Endothelial cell of umbilical vein (primary cell): ENCODE results near the gene CFAP77. TPM values are rescaled to one million over a fixed set of nuclear protein-coding genes. Genes with fewer than 3 reads are reported as not detected.

Experiments used
- BruUV-seq: library from RNA; stranded (reverse); fragments of 400-500 nt; replicated peaks from 2 replicates; lab custom pipeline; 2021; lab: Mats Ljungman, UMichigan
- CTCF ChIA-PET: fragments of 300-600, 350-600 bp; sonication (Branson Sonifier 250); formaldehyde crosslinking; loops from one replicate; lab custom pipeline; 2021; ENCODE audit warnings: antibody characterized with exemption, inconsistent platforms; lab: Charles Lee
- POLR2A ChIA-PET: fragments of 300-600, 350-600 bp; sonication (Branson Sonifier 250); formaldehyde crosslinking; loops from one replicate; lab custom pipeline; 2021; ENCODE audit warnings: antibody characterized with exemption, inconsistent platforms; lab: Charles Lee
- DNase-seq: peaks from one replicate; pipeline ENCODE4 v3.0.0-alpha.2; 2011; ENCODE audit warnings: low read depth, low spot score
- FAIRE-seq: peaks from 2 replicates; lab custom pipeline; 2011; peaks lifted over from hg19 to GRCh38; lab: Jason Lieb, UNC
- H2AFZ ChIP-seq: 2 replicates; pipeline ENCODE4 v1.6.0; 2012; ENCODE audit warnings: low read depth, low read length, control low read depth, inconsistent platforms
- H3K27ac ChIP-seq: 2 replicates; pipeline ENCODE4 v1.5.1; 2011; ENCODE audit warnings: low read depth, mild to moderate bottlenecking, control low read depth, low read length, moderate library complexity; ENCODE audit not compliant: insufficient read depth
- H3K27me3 ChIP-seq, 2 experiments: 2 replicates each; pipeline versions ENCODE4 v1.6.0 to v1.6.1; 2011; ENCODE audit warnings: low read length in 2 of 2, mixed read lengths in 1 of 2; ENCODE audit not compliant: control insufficient read depth in 2 of 2, insufficient read depth in 2 of 2
- H3K36me3 ChIP-seq, 2 experiments: 2 replicates in 1 of 2; 3 replicates in 1 of 2; pipeline ENCODE4 v1.5.1; 2011; ENCODE audit warnings: low read length in 2 of 2, mild to moderate bottlenecking in 1 of 2, moderate library complexity in 1 of 2; ENCODE audit not compliant: control insufficient read depth in 2 of 2, insufficient read depth in 2 of 2; ENCODE audit errors: extremely low read depth in 1 of 2
- H3K4me1 ChIP-seq: 3 replicates; pipeline ENCODE4 v1.5.1; 2011; ENCODE audit warnings: mild to moderate bottlenecking, low read length; ENCODE audit not compliant: control insufficient read depth, insufficient read depth; ENCODE audit errors: extremely low read depth
- H3K4me2 ChIP-seq: 2 replicates; pipeline ENCODE4 v1.6.1; 2011; ENCODE audit warnings: low read length, control low read depth, mixed read lengths; ENCODE audit not compliant: insufficient read depth
- H3K4me3 ChIP-seq, 3 experiments: fragments of 200-600 bp in 1 of 3; sonication (generic), shearing (Covaris generic) in 1 of 3; replicated peaks in 1 of 3; 2 replicates each; pipeline ENCODE4 v1.5.1; 2011 to 2016; ENCODE audit warnings: control low read depth in 3 of 3, low read length in 3 of 3, mild to moderate bottlenecking in 2 of 3, inconsistent platforms in 1 of 3, low read depth in 1 of 3, moderate library complexity in 1 of 3; ENCODE audit not compliant: insufficient read depth in 1 of 3
- H3K79me2 ChIP-seq: 2 replicates; pipeline ENCODE4 v1.6.0; 2012; ENCODE audit warnings: low read length, inconsistent platforms; ENCODE audit not compliant: control insufficient read depth, insufficient read depth
- H3K9ac ChIP-seq: replicated peaks from 2 replicates; pipeline ENCODE3; 2011; ENCODE audit warnings: low read length, control low read depth; ENCODE audit not compliant: insufficient read depth; ENCODE audit errors: extremely low read depth
- H3K9me1 ChIP-seq: replicated peaks from 3 replicates; pipeline ENCODE4 v1.6.0; 2011; ENCODE audit warnings: mild to moderate bottlenecking, low read length; ENCODE audit not compliant: control insufficient read depth, insufficient read depth; ENCODE audit errors: extremely low read depth
- H3K9me3 ChIP-seq: replicated peaks from 2 replicates; pipeline ENCODE4 v1.5.1; 2012; ENCODE audit warnings: low read length, inconsistent platforms; ENCODE audit not compliant: control insufficient read depth, insufficient read depth
- H4K20me1 ChIP-seq: replicated peaks from 2 replicates; pipeline ENCODE3; 2011; ENCODE audit warnings: mild to moderate bottlenecking, low read length; ENCODE audit not compliant: control insufficient read depth, insufficient read depth; ENCODE audit errors: extremely low read depth
- CTCF ChIP-seq, 2 donors: IDR thresholded peaks; 1 replicate in 1 of 2; 2 replicates in 1 of 2; pipeline ENCODE4 v1.5.1; 2011; ENCODE audit warnings: low read length in 2 of 2, mild to moderate bottlenecking in 2 of 2, moderate library complexity in 2 of 2, control low read depth in 1 of 2, inconsistent platforms in 1 of 2, low read depth in 1 of 2; ENCODE audit not compliant: insufficient read depth in 1 of 2; ENCODE audit errors: extremely low read depth in 1 of 2
- EZH2 ChIP-seq: IDR thresholded peaks from 2 replicates; pipeline ENCODE4 v1.6.1; 2012; ENCODE audit warnings: borderline replicate concordance, low read depth, mild to moderate bottlenecking, moderate library complexity, low read length, inconsistent platforms; ENCODE audit not compliant: severe bottlenecking
- FOS ChIP-seq: IDR thresholded peaks from 2 replicates; pipeline ENCODE4 v1.6.1; 2011; ENCODE audit warnings: mild to moderate bottlenecking, low read length, moderate library complexity, borderline replicate concordance; ENCODE audit not compliant: insufficient read depth
- GATA2 ChIP-seq: IDR thresholded peaks from 2 replicates; pipeline ENCODE4 v1.7.0; 2011; ENCODE audit warnings: low read depth, mild to moderate bottlenecking, moderate library complexity, mixed read lengths, low read length; ENCODE audit not compliant: insufficient read length, insufficient read depth
- JUN ChIP-seq: IDR thresholded peaks from 2 replicates; pipeline ENCODE4 v1.6.1; 2011; ENCODE audit warnings: borderline replicate concordance, low read depth; ENCODE audit not compliant: insufficient read length, insufficient read depth
- MAX ChIP-seq: IDR thresholded peaks from 2 replicates; pipeline ENCODE4 v1.6.1; 2011; ENCODE audit not compliant: insufficient read depth, insufficient read length
- MYC ChIP-seq: IDR thresholded peaks from one replicate; pipeline ENCODE4 v1.6.1; 2011; ENCODE audit warnings: mild to moderate bottlenecking, low read depth, low read length
- POLR2A ChIP-seq: IDR thresholded peaks from 2 replicates; pipeline ENCODE4 v1.6.1; 2012; ENCODE audit warnings: low read depth, mild to moderate bottlenecking, control low read depth, low read length
- dilution Hi-C: fragments of 300-500 bp; cut with MboI; formaldehyde crosslinking; loops from one replicate; pipeline ENCODE4 v1.15.0; 2019; ENCODE audit warnings: low sequenced_read_pairs; ENCODE audit not compliant: extremely low pct_ligation_motif_present
- intact Hi-C: fragments of 100-400 bp; cut with micrococcal nuclease; formaldehyde crosslinking; loops from one replicate; pipeline ENCODE4 v1.10.0; 2022
- polyA plus RNA-seq, 4 experiments: library from polyadenylated mRNA; depleted of rRNA in 3 of 4; stranded (reverse) in 3 of 4; unstranded in 1 of 4; fragments of >200 nt; gene quantifications; 2 replicates each; pipeline versions ENCODE4 v1.2.1 to v1.2.3, GENCODE V29; 2011 to 2012; ENCODE audit warnings: missing spikeins in 1 of 4
- total RNA-seq: library from RNA; stranded (reverse); gene quantifications from 2 replicates; pipeline ENCODE4 v1.2.3, GENCODE V29; 2021

Gene CFAP77
- total and polyA plus RNA-seq, 2 donors (not counting 3 experiments of a cell fraction or from before 2014, with no cell fraction given), result not detected

GRCh38 chr9:132478353-132479050, 68.5 kb downstream of the CFAP77 start:
- Histone ChIP-seq H4K20me1 (no peaks in the 10 kb centered on the region), H3K4me1 (no peaks in the 10 kb centered on the region), H3K27ac (no peak overlapping the region), H3K36me3 (no peaks in the 10 kb centered on the region), H3K27me3 (no peaks in the 10 kb centered on the region), H3K9me1 (no peaks in the 10 kb centered on the region), H3K9me3 (no peaks in the 10 kb centered on the region), H3K4me3 (no peak overlapping the region), H3K79me2 (no peaks in the 10 kb centered on the region), H3K9ac (no peak overlapping the region), H3K4me2 (no peak overlapping the region), H2AFZ (no peak overlapping the region)
- dilution Hi-C loops (no loop called here), intact Hi-C loops (no loop called here)
- ChIA-PET POLR2A (no interaction called here), CTCF (no interaction called here)
- BruUV-seq, result no TSS peak
- FAIRE-seq (no peak), DNase-seq (no peak)
- TF ChIP-seq MYC (no peak), MAX (no peak)

- ChIA-PET CTCF (no interaction called here), POLR2A (no interaction called here)
- no peak overlapping the region for H3K4me2 ChIP-seq
- H3K4me3 ChIP-seq, result no peak overlapping the region
- H3K9ac ChIP-seq, result no peak overlapping the region
- no peak overlapping the region for H2AFZ ChIP-seq
- H3K36me3 ChIP-seq, result no peaks in the 10 kb centered on the region
- FAIRE-seq (no peak), DNase-seq (no peak)
- TF ChIP-seq EZH2 (no peak), FOS (no peak), JUN (no peak), GATA2 (no peak), MAX (no peak), POLR2A (no peak), CTCF (IDR thresholded peaks at IDR 0.05; ENCODE audit: extremely low read depth in 1 of 2, insufficient read depth in 1 of 2, low read depth in 1 of 2, low read length in 2 of 2) (no peak)
- dilution Hi-C loops (no loop called here), intact Hi-C loops (no loop called here)
- no peaks in the 10 kb centered on the region for H3K4me1 ChIP-seq
- peaks cover 0 to 3% of the 10 kb centered on the region in 2 experiments for H3K27me3 ChIP-seq
- H3K27ac ChIP-seq, result no peak overlapping the region
- no peaks in the 10 kb centered on the region for H4K20me1 ChIP-seq
- H3K9me3 ChIP-seq, result no peaks in the 10 kb centered on the region
- no TSS peak for BruUV-seq
- H3K79me2 ChIP-seq, result no peaks in the 10 kb centered on the region
- H3K9me1 ChIP-seq, result no peaks in the 10 kb centered on the region
These were observed 69.7 kb downstream of the CFAP77 start for GRCh38 chr9:132479733-132480132.
